Liver (tissue), 9 donors: Measurements from ENCODE around the gene ZCCHC14. TPM values are rescaled to one million over a fixed set of nuclear protein-coding genes. Genes with fewer than 3 reads are reported as not detected.

Experiments
- DNase-seq: peaks from one replicate; pipeline ENCODE4 v3.0.0-alpha.2; 2017; ENCODE audit warnings: low spot score
- H3K27ac ChIP-seq, 2 donors: one replicate each; pipeline ENCODE4 v1.7.0; 2013; ENCODE audit warnings: inconsistent platforms in 2 of 2, low read length in 2 of 2, control low read depth in 1 of 2, low read depth in 1 of 2, mild to moderate bottlenecking in 1 of 2
- H3K27me3 ChIP-seq, 4 donors: one replicate each; pipeline versions ENCODE4 v1.6.1 to v1.7.0; 2013; ENCODE audit warnings: low read length in 3 of 4, inconsistent platforms in 1 of 4, mild to moderate bottlenecking in 1 of 4, moderate library complexity in 1 of 4; ENCODE audit not compliant: control insufficient read depth in 4 of 4, insufficient read depth in 4 of 4
- H3K36me3 ChIP-seq, 4 donors: one replicate each; pipeline versions ENCODE4 v1.6.1 to v1.7.0; 2013; ENCODE audit warnings: low read length in 3 of 4, mild to moderate bottlenecking in 3 of 4, low read depth in 1 of 4, moderate library complexity in 1 of 4; ENCODE audit not compliant: control insufficient read depth in 4 of 4, insufficient read depth in 3 of 4
- H3K4me1 ChIP-seq, 4 donors: one replicate each; pipeline versions ENCODE4 v1.6.1 to v1.7.0; 2013; ENCODE audit warnings: low read length in 3 of 4, mild to moderate bottlenecking in 3 of 4, moderate library complexity in 1 of 4; ENCODE audit not compliant: control insufficient read depth in 4 of 4, insufficient read depth in 4 of 4
- H3K4me3 ChIP-seq, 3 donors: one replicate each; pipeline versions ENCODE4 v1.6.1 to v1.7.0; 2013; ENCODE audit warnings: low read length in 3 of 3, control low read depth in 1 of 3, low read depth in 1 of 3, mild to moderate bottlenecking in 1 of 3
- H3K9ac ChIP-seq, 2 donors: one replicate each; pipeline ENCODE4 v1.7.0; 2013; ENCODE audit warnings: low read length in 2 of 2, mild to moderate bottlenecking in 2 of 2, moderate library complexity in 2 of 2, control low read depth in 1 of 2, low read depth in 1 of 2
- H3K9me3 ChIP-seq, 4 donors: one replicate each; pipeline versions ENCODE4 v1.6.1 to v1.7.0; 2013; ENCODE audit warnings: low read length in 3 of 4; ENCODE audit not compliant: control insufficient read depth in 4 of 4
- ATF3 ChIP-seq: IDR thresholded peaks from 2 replicates; pipeline ENCODE4 v1.6.1; 2016; ENCODE audit warnings: antibody characterized with exemption
- CTCF ChIP-seq: fragments of 150-350 bp; IDR thresholded peaks from 2 replicates; pipeline ENCODE4 v1.5.1; 2017; ENCODE audit warnings: improper control_type of control experiment, low read depth, low read length; ENCODE audit not compliant: missing input control
- EGR1 ChIP-seq, 2 donors: IDR thresholded peaks; 2 replicates each; pipeline ENCODE4 v1.6.1; 2016 to 2018; ENCODE audit warnings: antibody characterized with exemption in 2 of 2, low read depth in 2 of 2
- FOXA1 ChIP-seq: IDR thresholded peaks from 2 replicates; pipeline ENCODE4 v1.6.1; 2016; ENCODE audit warnings: antibody characterized with exemption
- FOXA2 ChIP-seq: IDR thresholded peaks from 2 replicates; pipeline ENCODE4 v1.6.1; 2016; ENCODE audit warnings: antibody characterized with exemption
- GABPA ChIP-seq, 2 donors: IDR thresholded peaks in 1 of 2; conservative IDR thresholded peaks in 1 of 2; 2 replicates each; pipeline ENCODE4 v1.6.1; 2016; ENCODE audit warnings: antibody characterized with exemption in 2 of 2, mild to moderate bottlenecking in 1 of 2, moderate library complexity in 1 of 2
- HNF4A ChIP-seq, 2 donors: conservative IDR thresholded peaks; 2 replicates each; pipeline ENCODE4 v1.6.1; 2016; ENCODE audit warnings: antibody characterized with exemption in 2 of 2, mild to moderate bottlenecking in 2 of 2
- HNF4G ChIP-seq: IDR thresholded peaks from 2 replicates; pipeline ENCODE4 v1.6.1; 2016; ENCODE audit warnings: antibody characterized with exemption
- JUND ChIP-seq, 2 donors: IDR thresholded peaks; 2 replicates each; pipeline ENCODE4 v1.6.1; 2016; ENCODE audit warnings: antibody characterized with exemption in 2 of 2
- MAX ChIP-seq: IDR thresholded peaks from 2 replicates; pipeline ENCODE4 v1.6.1; 2016; ENCODE audit warnings: antibody characterized with exemption
- NR2F2 ChIP-seq: IDR thresholded peaks from 2 replicates; pipeline ENCODE4 v1.6.1; 2016; ENCODE audit warnings: antibody characterized with exemption
- RAD21 ChIP-seq, 2 donors: IDR thresholded peaks; 2 replicates each; pipeline ENCODE4 v1.6.1; 2016; ENCODE audit warnings: antibody characterized with exemption in 2 of 2, mild to moderate bottlenecking in 2 of 2
- REST ChIP-seq: IDR thresholded peaks from 2 replicates; pipeline ENCODE4 v1.6.1; 2016; ENCODE audit warnings: antibody characterized with exemption, mild to moderate bottlenecking
- RXRA ChIP-seq, 2 donors: IDR thresholded peaks; 2 replicates each; pipeline ENCODE4 v1.6.1; 2017 to 2018; ENCODE audit warnings: antibody characterized with exemption in 2 of 2, mild to moderate bottlenecking in 1 of 2
- SP1 ChIP-seq: IDR thresholded peaks from 2 replicates; pipeline ENCODE4 v1.6.1; 2018; ENCODE audit warnings: antibody characterized with exemption, mild to moderate bottlenecking
- TAF1 ChIP-seq: conservative IDR thresholded peaks from 2 replicates; pipeline ENCODE4 v1.6.1; 2016; ENCODE audit warnings: antibody characterized with exemption, mild to moderate bottlenecking
- YY1 ChIP-seq: IDR thresholded peaks from 2 replicates; pipeline ENCODE4 v1.6.1; 2016; ENCODE audit warnings: antibody characterized with exemption, mild to moderate bottlenecking
- ZBTB33 ChIP-seq: IDR thresholded peaks from 2 replicates; pipeline ENCODE4 v1.6.1; 2016; ENCODE audit warnings: antibody characterized with exemption
- WGBS: extraction: QIAGEN DNeasy Blood & Tissue Kit; methylation state at CpG from one replicate; pipeline ENCODE4 v1.1.7; 2013; 5-methylcytosine and 5-hydroxymethylcytosine counted together
- polyA plus RNA-seq, 2 donors: library from polyadenylated mRNA; stranded (reverse) in 1 of 2; unstranded in 1 of 2; fragments of 200-250 nt in 1 of 2; fragments of >200 nt in 1 of 2; fragmentation: Nextera tagmentation in 1 of 2; extraction: Ambion mirVana in 1 of 2; gene quantifications; one replicate each; pipeline versions ENCODE4 v1.2.1 to v1.2.3, GENCODE V29; 2013 to 2015
- total RNA-seq, 2 donors: library from RNA; depleted of rRNA; stranded (reverse); fragments of >200 nt; gene quantifications; one replicate each; pipeline ENCODE4 v1.2.3, GENCODE V29; 2014
- donor health status: healthy.
- donor health status: healthy.
- donor health status: healthy.
- donor health status: healthy.
- donor health status: healthy.

The ZCCHC14 gene
- total and polyA plus RNA-seq, 4 donors: 6.3 to 21.7 (median 8.0) TPM

- Histone ChIP-seq H3K9me3 (no peaks in the 10 kb centered on the region), H3K27me3 (no peaks in the 10 kb centered on the region), H3K9ac (peak within 1 kb of the TSS; percentile 74 to 83), H3K4me3 (peak within 1 kb of the TSS; percentile 77 to 96 (median 93)), H3K36me3 (no peaks in the 10 kb centered on the region), H3K27ac (peak within 1 kb of the TSS; percentile 95), H3K4me1 (peaks cover 18 to 47% (median 38%) of the 10 kb centered on the region in 4 donors)
- TF ChIP-seq MAX (no peak), HNF4A (conservative IDR thresholded peaks at IDR 0.05) (no peak), NR2F2 (no peak), ATF3 (peak; percentile 99), ZBTB33 (no peak), JUND (IDR thresholded peaks at IDR 0.05) (no peak), TAF1 (no peak), HNF4G (no peak), SP1 (peak; percentile 35), RXRA (IDR thresholded peaks at IDR 0.05) (peak in 1 of 2 donors; percentile 24), FOXA1 (no peak), EGR1 (IDR thresholded peaks at IDR 0.05; ENCODE audit: low read depth in 2 of 2) (no peak), YY1 (no peak), RAD21 (IDR thresholded peaks at IDR 0.05) (no peak), CTCF (no peak), FOXA2 (no peak), REST (peak; percentile 46), GABPA (IDR thresholded peaks at IDR 0.05 in 1 of 2, conservative IDR thresholded peaks at IDR 0.05 in 1 of 2) (no peak)
- WGBS: under 1% methylated on average over 92 of the region's 92 CpGs
- peak; percentile 95 for DNase-seq
Measured at GRCh38 chr16:87383505-87384161, 109.2 kb downstream of the ZCCHC14 start, which contains the start of gene FBXO31. Gene FBXO31 (minus strand): TSS chr16:87383776. CDS start chr16:87383744, 32 bp downstream.
